Measurements from ENCODE around the gene BHLHE40.
A peak's percentile ranks its signal among the peaks of the same experiment; 100 is the strongest.

BHLHE40 gene

GRCh38 chr3:4985330-4986174 is 6.3 kb downstream of the BHLHE40 start:
- DNase-seq: peak; percentile 35 to 66

GRCh38 chr3:4986175-4986781 is 7.0 kb downstream of the BHLHE40 start:
- peak in 1 of 2 experiments; percentile 31 for DNase-seq

GRCh38 chr3:4986782-4987537 is 7.7 kb downstream of the BHLHE40 start:
- peak; percentile 95 to 98 for DNase-seq

- DNase-seq: no peak
Observed at GRCh38 chr3:4987538-4988296, 8.5 kb downstream of the BHLHE40 start.

GRCh38 chr3:4988983-4989834 is 10.0 kb downstream of the BHLHE40 start:
- peak in 1 of 2 experiments; percentile 41 for DNase-seq

GRCh38 chr3:4990069-4990468 is 10.8 kb downstream of the BHLHE40 start:
- DNase-seq: no peak

GRCh38 chr3:4992118-4992517 is 12.9 kb downstream of the BHLHE40 start:
- DNase-seq: no peak

- no peak for DNase-seq
Observed at GRCh38 chr3:4993276-4994143, 14.3 kb downstream of the BHLHE40 start.

- DNase-seq: no peak
Observed at GRCh38 chr3:4994144-4994730, 15.0 kb downstream of the BHLHE40 start.

GRCh38 chr3:4994823-4995499 is 15.7 kb downstream of the BHLHE40 start:
- no peak for DNase-seq

GRCh38 chr3:4995500-4996053 is 16.3 kb downstream of the BHLHE40 start:
- DNase-seq: no peak

- DNase-seq: no peak
Observed at GRCh38 chr3:4996223-4996765, 17.1 kb downstream of the BHLHE40 start.

GRCh38 chr3:4996771-4997291 is 17.6 kb downstream of the BHLHE40 start:
- DNase-seq: no peak

- DNase-seq: no peak
Observed at GRCh38 chr3:4997946-4998345, 18.7 kb downstream of the BHLHE40 start.

- peak; percentile 36 to 51 for DNase-seq
Observed at GRCh38 chr3:4999531-5000184, 20.4 kb downstream of the BHLHE40 start.

GRCh38 chr3:5001135-5001534 is 21.9 kb downstream of the BHLHE40 start:
- DNase-seq: no peak

- DNase-seq: no peak
Observed at GRCh38 chr3:5001805-5002173, 22.6 kb downstream of the BHLHE40 start.

- no peak for DNase-seq
Observed at GRCh38 chr3:5002174-5002870, 23.1 kb downstream of the BHLHE40 start.

Measured in SHP77 (cell line).